ENCODE measurements around the gene ZNF789. TPM values are rescaled to one million over a fixed set of nuclear protein-coding genes. Genes with fewer than 3 reads are reported as not detected.
A peak's percentile ranks its signal among the peaks of the same experiment; 100 is the strongest.

Gene ZNF789
- total RNA-seq, 1 experiment from 2014 or later = 15.0 TPM

DNA sequence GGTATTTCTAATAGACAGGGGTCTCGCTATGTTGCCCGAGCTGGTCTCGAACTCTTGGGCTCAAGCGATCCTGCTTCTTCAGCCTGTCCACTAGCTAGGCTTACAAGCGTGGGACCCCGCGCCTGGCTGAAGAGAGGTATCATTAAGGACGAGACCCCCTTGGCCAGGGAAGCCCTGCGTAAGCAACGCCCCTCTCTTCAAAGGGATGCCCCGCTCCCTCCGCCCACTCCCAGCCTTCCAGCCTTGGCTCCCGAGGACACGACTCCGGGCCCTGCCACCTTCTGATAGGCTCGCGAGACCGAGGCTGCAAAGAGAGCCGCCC is 31.6 kb downstream of the ZNF789 start:
- Mint-ChIP-seq H3K27ac (ENCODE audit: low read depth, unreplicated experiment) (peak overlapping the region; percentile 83), H3K4me3 (ENCODE audit: unreplicated experiment) (peak overlapping the region; percentile 87), H3K36me3 (ENCODE audit: insufficient read depth, unreplicated experiment) (peaks cover 29% of the 10 kb centered on the region), H3K4me1 (ENCODE audit: insufficient read depth, unreplicated experiment) (peaks cover 17% of the 10 kb centered on the region), H3K27me3 (ENCODE audit: insufficient read depth, unreplicated experiment) (no peaks in the 10 kb centered on the region), H3K9me3 (ENCODE audit: unreplicated experiment) (no peaks in the 10 kb centered on the region)
- intact Hi-C loops (cut with micrococcal nuclease) = loop anchor here (2.0 kb wide), 2 partner anchors 55 to 113 kb away; partner anchors contain the start of genes ZNF655 and ZSCAN25
- ChIA-PET CTCF (interaction anchor here (0.8 to 1.0 kb wide), 2 partner anchors 21 to 63 kb away, joined by 3 read pairs; no protein-coding TSS in a partner anchor), POLR2A (interaction anchor here (0.6 to 3.4 kb wide), 27 partner anchors 11 to 585 kb away, joined by 3 to 39 read pairs (median 6); partner anchors contain the start of genes ATP5MF, BUD31, CPSF4 and FAM200A)
- TF ChIP-seq, protein P1, sequence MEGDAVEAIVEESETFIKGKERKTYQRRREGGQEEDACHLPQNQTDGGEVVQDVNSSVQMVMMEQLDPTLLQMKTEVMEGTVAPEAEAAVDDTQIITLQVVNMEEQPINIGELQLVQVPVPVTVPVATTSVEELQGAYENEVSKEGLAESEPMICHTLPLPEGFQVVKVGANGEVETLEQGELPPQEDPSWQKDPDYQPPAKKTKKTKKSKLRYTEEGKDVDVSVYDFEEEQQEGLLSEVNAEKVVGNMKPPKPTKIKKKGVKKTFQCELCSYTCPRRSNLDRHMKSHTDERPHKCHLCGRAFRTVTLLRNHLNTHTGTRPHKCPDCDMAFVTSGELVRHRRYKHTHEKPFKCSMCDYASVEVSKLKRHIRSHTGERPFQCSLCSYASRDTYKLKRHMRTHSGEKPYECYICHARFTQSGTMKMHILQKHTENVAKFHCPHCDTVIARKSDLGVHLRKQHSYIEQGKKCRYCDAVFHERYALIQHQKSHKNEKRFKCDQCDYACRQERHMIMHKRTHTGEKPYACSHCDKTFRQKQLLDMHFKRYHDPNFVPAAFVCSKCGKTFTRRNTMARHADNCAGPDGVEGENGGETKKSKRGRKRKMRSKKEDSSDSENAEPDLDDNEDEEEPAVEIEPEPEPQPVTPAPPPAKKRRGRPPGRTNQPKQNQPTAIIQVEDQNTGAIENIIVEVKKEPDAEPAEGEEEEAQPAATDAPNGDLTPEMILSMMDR (IDR thresholded peaks at IDR 0.05; ENCODE audit: unreplicated experiment) = no peak
- no peak for DNase-seq (ENCODE audit: unreplicated experiment)
- BruUV-seq (replicated peaks) = no TSS peak

DNA sequence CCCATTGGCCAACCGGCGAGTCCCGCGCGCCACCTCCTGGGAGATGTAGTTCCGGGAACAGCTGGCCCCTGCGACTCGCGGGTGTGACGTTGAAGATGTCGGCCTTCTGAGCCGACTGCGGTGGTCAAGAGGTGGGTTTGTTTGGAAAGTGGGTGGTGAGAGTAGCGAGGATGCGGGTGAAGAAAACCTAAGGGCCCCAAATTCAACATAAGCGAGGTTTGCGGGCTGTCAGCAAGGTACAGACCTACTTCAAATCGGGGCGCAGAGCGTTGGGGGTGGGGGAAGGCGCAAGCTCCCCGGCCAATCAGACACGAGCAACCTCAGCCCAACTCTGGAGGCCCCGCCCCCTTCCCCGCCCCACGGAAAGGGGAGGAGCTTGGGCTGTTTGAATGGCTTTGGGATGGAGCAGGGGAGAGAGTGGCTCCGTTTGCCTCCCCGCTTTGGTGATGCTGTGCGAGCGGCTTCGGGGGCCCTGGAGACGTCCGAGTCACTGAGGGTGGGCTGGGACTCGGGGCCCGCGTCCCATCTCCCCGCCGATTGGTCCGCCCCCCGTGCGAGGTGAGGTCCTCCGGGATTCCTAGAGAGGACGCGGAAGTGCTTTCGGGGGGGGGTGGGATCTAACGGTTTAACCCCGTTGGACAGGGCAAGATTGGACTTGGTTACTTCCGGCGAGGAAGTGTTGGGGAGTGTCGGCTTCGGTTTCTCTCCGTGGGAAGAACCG is 32.1 kb downstream of the ZNF789 start, which contains the start of gene ZKSCAN5:
ZKSCAN5 (plus strand) TSS at position 60 of the 721 bp plus-strand sequence. CDS start 1,383 bp downstream, outside the sequence.
- Mint-ChIP-seq H3K9me3 (ENCODE audit: unreplicated experiment) (no peaks in the 10 kb centered on the region), H3K4me1 (ENCODE audit: insufficient read depth, unreplicated experiment) (peaks cover 17% of the 10 kb centered on the region), H3K36me3 (ENCODE audit: insufficient read depth, unreplicated experiment) (peaks cover 24% of the 10 kb centered on the region), H3K27me3 (ENCODE audit: insufficient read depth, unreplicated experiment) (no peaks in the 10 kb centered on the region), H3K27ac (ENCODE audit: low read depth, unreplicated experiment) (peak within 1 kb of the TSS; percentile 83), H3K4me3 (ENCODE audit: unreplicated experiment) (peak within 1 kb of the TSS; percentile 87)
- intact Hi-C loops (cut with micrococcal nuclease) = loop anchor here (2.0 kb wide), 2 partner anchors 54 to 112 kb away; partner anchors contain the start of genes ZNF655 and ZSCAN25
- CTCF ChIA-PET = interaction anchor here (0.8 to 1.0 kb wide), 2 partner anchors 22 to 62 kb away, joined by 3 read pairs; no protein-coding TSS in a partner anchor
- POLR2A ChIA-PET = interaction anchor here (0.5 to 3.4 kb wide), 36 partner anchors 10 to 595 kb away, joined by 3 to 39 read pairs (median 4); partner anchors contain the start of genes ATP5MF, BUD31, CPSF4 and FAM200A
- TF ChIP-seq, protein P1 (IDR thresholded peaks at IDR 0.05; ENCODE audit: unreplicated experiment) = no peak
- BruUV-seq (replicated peaks) = no TSS peak
- DNase-seq (ENCODE audit: unreplicated experiment) = peak; percentile 96

DNA sequence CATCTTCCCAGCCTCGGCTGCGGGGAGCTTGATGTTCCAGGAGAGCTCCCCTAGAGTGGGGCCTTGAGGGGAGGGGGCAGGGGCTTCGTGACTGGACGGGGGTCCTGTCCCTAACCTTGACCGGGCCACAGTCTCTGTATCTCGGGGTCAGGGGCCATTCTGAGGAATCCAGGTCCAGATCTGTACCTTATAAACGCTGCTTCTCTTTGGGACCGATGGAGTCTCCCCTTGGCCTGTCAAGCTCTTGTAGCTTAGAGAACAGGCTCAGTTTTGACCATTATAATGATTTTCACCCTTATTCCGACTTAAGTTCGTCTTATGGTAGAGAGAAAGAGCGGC is 32.6 kb downstream of the ZNF789 start:
- BruUV-seq (replicated peaks) = no TSS peak
- DNase-seq (ENCODE audit: unreplicated experiment) = no peak
- peaks cover 17% of the 10 kb centered on the region for H3K4me1 Mint-ChIP-seq (ENCODE audit: insufficient read depth, unreplicated experiment)
- H3K27me3 Mint-ChIP-seq (ENCODE audit: insufficient read depth, unreplicated experiment) = no peaks in the 10 kb centered on the region
- peak overlapping the region; percentile 83 for H3K27ac Mint-ChIP-seq (ENCODE audit: low read depth, unreplicated experiment)
- ChIA-PET POLR2A (interaction anchor here (0.5 to 3.4 kb wide), 24 partner anchors 10 to 595 kb away, joined by 3 to 39 read pairs (median 6); partner anchors contain the start of genes ATP5MF, BUD31, CPSF4 and FAM200A), CTCF (interaction anchor here (1.0 kb wide), 1 partner anchor 22 kb away, joined by 3 read pairs; no protein-coding TSS in a partner anchor)
- H3K9me3 Mint-ChIP-seq (ENCODE audit: unreplicated experiment) = no peaks in the 10 kb centered on the region
- intact Hi-C loops (cut with micrococcal nuclease) = loop anchor here (2.0 kb wide), 2 partner anchors 54 to 112 kb away; partner anchors contain the start of genes ZNF655 and ZSCAN25
- peaks cover 19% of the 10 kb centered on the region for H3K36me3 Mint-ChIP-seq (ENCODE audit: insufficient read depth, unreplicated experiment)
- TF ChIP-seq, protein P1 (IDR thresholded peaks at IDR 0.05; ENCODE audit: unreplicated experiment) = no peak
- H3K4me3 Mint-ChIP-seq (ENCODE audit: unreplicated experiment) = peak overlapping the region; percentile 87

DNA sequence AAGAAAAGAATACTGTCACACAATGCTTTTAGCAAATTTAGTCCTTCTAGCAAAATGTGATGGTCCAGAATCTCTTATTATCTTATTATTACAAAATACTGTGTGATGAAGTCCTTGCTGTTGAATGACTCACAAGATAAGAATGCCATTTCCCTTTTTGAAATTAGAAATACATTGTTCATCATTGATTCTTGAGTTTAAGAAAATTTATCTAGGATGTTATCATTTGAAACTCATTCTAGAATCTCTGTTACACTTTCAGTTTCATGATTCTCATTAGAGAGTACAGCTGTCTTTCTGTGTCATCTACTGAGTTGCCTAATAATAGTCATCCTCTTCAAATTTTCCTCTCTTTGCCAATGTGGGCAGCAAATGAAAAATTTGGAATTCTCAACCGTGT is 41.4 kb downstream of the ZNF789 start:
- H3K9me3 Mint-ChIP-seq (ENCODE audit: unreplicated experiment) = no peaks in the 10 kb centered on the region
- H3K4me1 Mint-ChIP-seq (ENCODE audit: insufficient read depth, unreplicated experiment) = no peaks in the 10 kb centered on the region
- no peak overlapping the region for H3K27ac Mint-ChIP-seq (ENCODE audit: low read depth, unreplicated experiment)
- intact Hi-C loops (cut with micrococcal nuclease) = no loop called here
- H3K4me3 Mint-ChIP-seq (ENCODE audit: unreplicated experiment) = no peak overlapping the region
- no TSS peak for BruUV-seq (replicated peaks)
- POLR2A ChIA-PET = interaction anchor here (2.3 kb wide), 1 partner anchor 9 kb away, joined by 9 read pairs; the partner anchor contains the start of gene ZKSCAN5
- DNase-seq (ENCODE audit: unreplicated experiment) = no peak
- TF ChIP-seq, protein P1 (IDR thresholded peaks at IDR 0.05; ENCODE audit: unreplicated experiment) = no peak
- H3K27me3 Mint-ChIP-seq (ENCODE audit: insufficient read depth, unreplicated experiment) = no peaks in the 10 kb centered on the region
- CTCF ChIA-PET = interaction anchor here (0.8 to 1.2 kb wide), 3 partner anchors 12 to 26 kb away, joined by 3 to 4 read pairs (median 3); no protein-coding TSS in a partner anchor
- H3K36me3 Mint-ChIP-seq (ENCODE audit: insufficient read depth, unreplicated experiment) = peaks cover 72% of the 10 kb centered on the region
